ENCODE data around the gene LARGE1. TPM values are rescaled to one million over a fixed set of nuclear protein-coding genes. Genes with fewer than 3 reads are reported as not detected.

LARGE1 gene
- total and polyA plus RNA-seq, 2 of the 13 experiments (the other 11 are each of a cell fraction or from before 2014, with no cell fraction given), result 8.4 to 11.0 TPM

DNA sequence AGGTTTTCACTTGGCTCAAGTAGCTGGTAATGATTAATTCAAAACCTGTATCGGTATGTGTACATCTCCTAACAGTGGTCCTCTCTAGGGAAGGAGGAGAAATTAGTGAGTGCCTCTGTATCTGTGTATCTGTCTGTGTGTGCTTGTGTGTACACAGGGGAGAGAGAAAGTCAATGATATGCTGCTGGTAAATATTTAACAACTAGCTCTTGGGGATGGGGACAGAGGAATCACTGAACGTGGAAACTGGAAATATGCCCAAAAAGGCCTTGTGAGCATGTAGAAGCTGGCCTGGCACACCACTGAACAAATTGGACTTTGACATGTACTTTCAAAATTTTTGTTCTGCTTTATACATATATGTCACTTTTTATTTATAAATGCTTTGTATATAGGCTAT lies 648.1 kb downstream of the LARGE1 start (continued):
- TF ChIP-seq, protein P1, sequence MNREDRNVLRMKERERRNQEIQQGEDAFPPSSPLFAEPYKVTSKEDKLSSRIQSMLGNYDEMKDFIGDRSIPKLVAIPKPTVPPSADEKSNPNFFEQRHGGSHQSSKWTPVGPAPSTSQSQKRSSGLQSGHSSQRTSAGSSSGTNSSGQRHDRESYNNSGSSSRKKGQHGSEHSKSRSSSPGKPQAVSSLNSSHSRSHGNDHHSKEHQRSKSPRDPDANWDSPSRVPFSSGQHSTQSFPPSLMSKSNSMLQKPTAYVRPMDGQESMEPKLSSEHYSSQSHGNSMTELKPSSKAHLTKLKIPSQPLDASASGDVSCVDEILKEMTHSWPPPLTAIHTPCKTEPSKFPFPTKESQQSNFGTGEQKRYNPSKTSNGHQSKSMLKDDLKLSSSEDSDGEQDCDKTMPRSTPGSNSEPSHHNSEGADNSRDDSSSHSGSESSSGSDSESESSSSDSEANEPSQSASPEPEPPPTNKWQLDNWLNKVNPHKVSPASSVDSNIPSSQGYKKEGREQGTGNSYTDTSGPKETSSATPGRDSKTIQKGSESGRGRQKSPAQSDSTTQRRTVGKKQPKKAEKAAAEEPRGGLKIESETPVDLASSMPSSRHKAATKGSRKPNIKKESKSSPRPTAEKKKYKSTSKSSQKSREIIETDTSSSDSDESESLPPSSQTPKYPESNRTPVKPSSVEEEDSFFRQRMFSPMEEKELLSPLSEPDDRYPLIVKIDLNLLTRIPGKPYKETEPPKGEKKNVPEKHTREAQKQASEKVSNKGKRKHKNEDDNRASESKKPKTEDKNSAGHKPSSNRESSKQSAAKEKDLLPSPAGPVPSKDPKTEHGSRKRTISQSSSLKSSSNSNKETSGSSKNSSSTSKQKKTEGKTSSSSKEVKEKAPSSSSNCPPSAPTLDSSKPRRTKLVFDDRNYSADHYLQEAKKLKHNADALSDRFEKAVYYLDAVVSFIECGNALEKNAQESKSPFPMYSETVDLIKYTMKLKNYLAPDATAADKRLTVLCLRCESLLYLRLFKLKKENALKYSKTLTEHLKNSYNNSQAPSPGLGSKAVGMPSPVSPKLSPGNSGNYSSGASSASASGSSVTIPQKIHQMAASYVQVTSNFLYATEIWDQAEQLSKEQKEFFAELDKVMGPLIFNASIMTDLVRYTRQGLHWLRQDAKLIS (CRISPR knock-in tag; IDR thresholded peaks at IDR 0.05), result no peak
- TF ChIP-seq ELF1 (CRISPR knock-in tag; IDR thresholded peaks at IDR 0.05) (no peak), ZFYVE20 (CRISPR knock-in tag; IDR thresholded peaks at IDR 0.05; ENCODE audit: borderline replicate concordance, low read depth) (no peak), ZMYM2 (CRISPR knock-in tag; IDR thresholded peaks at IDR 0.05) (no peak), FOXJ3 (CRISPR knock-in tag; IDR thresholded peaks at IDR 0.05; ENCODE audit: borderline replicate concordance) (peak; percentile 90; the same call in 1 of the 2 replicates), ZNF44 (CRISPR knock-in tag; IDR thresholded peaks at IDR 0.05) (no peak), ZNF205 (CRISPR knock-in tag; IDR thresholded peaks at IDR 0.05) (0 out of 2 replicates have a peak, but pooled peaks have one; percentile 48), NFE2 (CRISPR knock-in tag; IDR thresholded peaks at IDR 0.05) (no peak), HOXA7 (CRISPR knock-in tag; IDR thresholded peaks at IDR 0.05) (no peak), KDM6A (CRISPR knock-in tag; IDR thresholded peaks at IDR 0.05; ENCODE audit: low read depth) (0 out of 2 replicates have a peak, but pooled peaks have one; percentile 52), RORA (CRISPR knock-in tag; IDR thresholded peaks at IDR 0.05) (no peak), HMGA1 (CRISPR knock-in tag; conservative IDR thresholded peaks at IDR 0.05) (no peak), ZNF292 (CRISPR knock-in tag; IDR thresholded peaks at IDR 0.05; ENCODE audit: borderline replicate concordance, low read depth) (peak; percentile 58; the same call in 1 of the 2 replicates), KLF9 (CRISPR knock-in tag; IDR thresholded peaks at IDR 0.05; ENCODE audit: low read depth) (no peak)
- TF ChIP-seq, protein P2, sequence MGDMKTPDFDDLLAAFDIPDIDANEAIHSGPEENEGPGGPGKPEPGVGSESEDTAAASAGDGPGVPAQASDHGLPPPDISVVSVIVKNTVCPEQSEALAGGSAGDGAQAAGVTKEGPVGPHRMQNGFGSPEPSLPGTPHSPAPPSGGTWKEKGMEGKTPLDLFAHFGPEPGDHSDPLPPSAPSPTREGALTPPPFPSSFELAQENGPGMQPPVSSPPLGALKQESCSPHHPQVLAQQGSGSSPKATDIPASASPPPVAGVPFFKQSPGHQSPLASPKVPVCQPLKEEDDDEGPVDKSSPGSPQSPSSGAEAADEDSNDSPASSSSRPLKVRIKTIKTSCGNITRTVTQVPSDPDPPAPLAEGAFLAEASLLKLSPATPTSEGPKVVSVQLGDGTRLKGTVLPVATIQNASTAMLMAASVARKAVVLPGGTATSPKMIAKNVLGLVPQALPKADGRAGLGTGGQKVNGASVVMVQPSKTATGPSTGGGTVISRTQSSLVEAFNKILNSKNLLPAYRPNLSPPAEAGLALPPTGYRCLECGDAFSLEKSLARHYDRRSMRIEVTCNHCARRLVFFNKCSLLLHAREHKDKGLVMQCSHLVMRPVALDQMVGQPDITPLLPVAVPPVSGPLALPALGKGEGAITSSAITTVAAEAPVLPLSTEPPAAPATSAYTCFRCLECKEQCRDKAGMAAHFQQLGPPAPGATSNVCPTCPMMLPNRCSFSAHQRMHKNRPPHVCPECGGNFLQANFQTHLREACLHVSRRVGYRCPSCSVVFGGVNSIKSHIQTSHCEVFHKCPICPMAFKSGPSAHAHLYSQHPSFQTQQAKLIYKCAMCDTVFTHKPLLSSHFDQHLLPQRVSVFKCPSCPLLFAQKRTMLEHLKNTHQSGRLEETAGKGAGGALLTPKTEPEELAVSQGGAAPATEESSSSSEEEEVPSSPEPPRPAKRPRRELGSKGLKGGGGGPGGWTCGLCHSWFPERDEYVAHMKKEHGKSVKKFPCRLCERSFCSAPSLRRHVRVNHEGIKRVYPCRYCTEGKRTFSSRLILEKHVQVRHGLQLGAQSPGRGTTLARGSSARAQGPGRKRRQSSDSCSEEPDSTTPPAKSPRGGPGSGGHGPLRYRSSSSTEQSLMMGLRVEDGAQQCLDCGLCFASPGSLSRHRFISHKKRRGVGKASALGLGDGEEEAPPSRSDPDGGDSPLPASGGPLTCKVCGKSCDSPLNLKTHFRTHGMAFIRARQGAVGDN (CRISPR knock-in tag; IDR thresholded peaks at IDR 0.05), result no peak
- TF ChIP-seq, protein P3, sequence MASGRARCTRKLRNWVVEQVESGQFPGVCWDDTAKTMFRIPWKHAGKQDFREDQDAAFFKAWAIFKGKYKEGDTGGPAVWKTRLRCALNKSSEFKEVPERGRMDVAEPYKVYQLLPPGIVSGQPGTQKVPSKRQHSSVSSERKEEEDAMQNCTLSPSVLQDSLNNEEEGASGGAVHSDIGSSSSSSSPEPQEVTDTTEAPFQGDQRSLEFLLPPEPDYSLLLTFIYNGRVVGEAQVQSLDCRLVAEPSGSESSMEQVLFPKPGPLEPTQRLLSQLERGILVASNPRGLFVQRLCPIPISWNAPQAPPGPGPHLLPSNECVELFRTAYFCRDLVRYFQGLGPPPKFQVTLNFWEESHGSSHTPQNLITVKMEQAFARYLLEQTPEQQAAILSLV (CRISPR knock-in tag; IDR thresholded peaks at IDR 0.05; ENCODE audit: borderline replicate concordance), result no peak
- TF ChIP-seq, protein P4, sequence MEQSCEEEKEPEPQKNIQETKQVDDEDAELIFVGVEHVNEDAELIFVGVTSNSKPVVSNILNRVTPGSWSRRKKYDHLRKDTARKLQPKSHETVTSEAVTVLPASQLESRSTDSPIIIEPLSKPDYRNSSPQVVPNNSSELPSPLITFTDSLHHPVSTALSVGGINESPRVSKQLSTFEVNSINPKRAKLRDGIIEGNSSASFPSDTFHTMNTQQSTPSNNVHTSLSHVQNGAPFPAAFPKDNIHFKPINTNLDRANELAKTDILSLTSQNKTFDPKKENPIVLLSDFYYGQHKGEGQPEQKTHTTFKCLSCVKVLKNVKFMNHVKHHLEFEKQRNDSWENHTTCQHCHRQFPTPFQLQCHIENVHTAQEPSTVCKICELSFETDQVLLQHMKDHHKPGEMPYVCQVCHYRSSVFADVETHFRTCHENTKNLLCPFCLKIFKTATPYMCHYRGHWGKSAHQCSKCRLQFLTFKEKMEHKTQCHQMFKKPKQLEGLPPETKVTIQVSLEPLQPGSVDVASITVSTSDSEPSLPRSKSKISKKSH (CRISPR knock-in tag; IDR thresholded peaks at IDR 0.05; ENCODE audit: borderline replicate concordance), result no peak
